Hepatocyte (in vitro differentiated cells): ENCODE results near the gene MEA1.

Experiments
- CTCF ChIP-seq: fragments of 200-600 bp; sonication (generic); IDR thresholded peaks from 2 replicates; pipeline ENCODE4 v1.5.1; 2016; ENCODE audit warnings: antibody characterized with exemption, mild to moderate bottlenecking; ENCODE audit not compliant: poor library complexity
- EZH2phosphoT487 ChIP-seq: fragments of 200-600 bp; sonication (generic); IDR thresholded peaks from one replicate; pipeline ENCODE4 v1.6.1; 2018; ENCODE audit warnings: antibody characterized with exemption, mild to moderate bottlenecking, low read depth, moderate library complexity; ENCODE audit not compliant: unreplicated experiment, severe bottlenecking

GRCh38 chr6:42996513-42996912, 17.2 kb downstream of the MEA1 start:
- no peak for TF ChIP-seq CTCF
- no peak for TF ChIP-seq EZH2phosphoT487
